Neural progenitor cell (in vitro differentiated cells): ENCODE measurements around the gene MVB12B. TPM values are rescaled to one million over a fixed set of nuclear protein-coding genes. Genes with fewer than 3 reads are reported as not detected.
A peak's percentile ranks its signal among the peaks of the same experiment; 100 is the strongest.

Experiments
- DNase-seq: peaks from one replicate; pipeline ENCODE4 v3.0.0-alpha.2; 2016; ENCODE audit warnings: low spot score
- H2AFZ ChIP-seq: fragments of 200-600 bp; sonication (generic); replicated peaks from 2 replicates; pipeline ENCODE4 v1.6.1; 2016; ENCODE audit warnings: antibody characterized with exemption
- H3F3A ChIP-seq: fragments of 200-600 bp; sonication (generic); 2 replicates; pipeline ENCODE4 v1.6.1; 2016; ENCODE audit warnings: antibody characterized with exemption, low read depth
- H3K27ac ChIP-seq: fragments of 200-600 bp; sonication (generic); 2 replicates; pipeline ENCODE4 v1.5.1; 2016; ENCODE audit warnings: mild to moderate bottlenecking
- H3K27me3 ChIP-seq: fragments of 200-600 bp; sonication (generic); 2 replicates; pipeline ENCODE4 v1.6.1; 2016; ENCODE audit warnings: mild to moderate bottlenecking, moderate library complexity
- H3K36me3 ChIP-seq: fragments of 200-600 bp; sonication (generic); 2 replicates; pipeline ENCODE4 v1.5.1; 2016
- H3K4me1 ChIP-seq: fragments of 200-600 bp; sonication (generic); 2 replicates; pipeline ENCODE4 v1.6.1; 2016; ENCODE audit warnings: mixed run types
- H3K4me2 ChIP-seq: fragments of 200-600 bp; sonication (generic); 2 replicates; pipeline ENCODE4 v1.6.1; 2016
- H3K4me3 ChIP-seq: fragments of 200-600 bp; sonication (generic); 2 replicates; pipeline ENCODE4 v1.5.1; 2016
- H3K79me2 ChIP-seq: fragments of 200-600 bp; sonication (generic); 2 replicates; pipeline ENCODE4 v1.6.1; 2016; ENCODE audit warnings: low read depth
- H3K9ac ChIP-seq: fragments of 200-600 bp; sonication (generic); 2 replicates; pipeline ENCODE4 v1.6.1; 2016
- H3K9me3 ChIP-seq: fragments of 200-600 bp; sonication (generic); 2 replicates; pipeline ENCODE4 v1.5.1; 2016; ENCODE audit warnings: low read depth
- H4K20me1 ChIP-seq: fragments of 200-600 bp; sonication (generic); 2 replicates; pipeline ENCODE4 v1.6.1; 2016; ENCODE audit warnings: low read depth
- H3K27ac Mint-ChIP-seq: 3 replicates; pipeline ENCODE4 v1.8.0; 2021; ENCODE audit warnings: mixed read lengths
- H3K27me3 Mint-ChIP-seq: 2 replicates; pipeline ENCODE4 v1.8.0; 2022; ENCODE audit warnings: low read depth, mild to moderate bottlenecking, inconsistent platforms, moderate library complexity, mixed read lengths; ENCODE audit not compliant: insufficient read depth
- H3K36me3 Mint-ChIP-seq: 3 replicates; pipeline ENCODE4 v1.8.0; 2021; ENCODE audit warnings: mixed read lengths
- H3K4me1 Mint-ChIP-seq: 3 replicates; pipeline ENCODE4 v1.8.0; 2021; ENCODE audit warnings: mixed read lengths
- H3K4me3 Mint-ChIP-seq: 3 replicates; pipeline ENCODE4 v1.8.0; 2021; ENCODE audit warnings: mild to moderate bottlenecking, moderate library complexity, mixed read lengths
- H3K9me3 Mint-ChIP-seq: 3 replicates; pipeline ENCODE4 v1.8.0; 2020; ENCODE audit warnings: mixed read lengths
- CTCF ChIP-seq: fragments of 200-600 bp; sonication (generic); IDR thresholded peaks from 2 replicates; pipeline ENCODE4 v1.5.1; 2017; ENCODE audit warnings: antibody characterized with exemption, mild to moderate bottlenecking
- EZH2 ChIP-seq: fragments of 200-600 bp; sonication (generic); IDR thresholded peaks from 2 replicates; pipeline ENCODE4 v1.6.1; 2017; ENCODE audit warnings: antibody characterized with exemption, mild to moderate bottlenecking, moderate library complexity
- EZH2phosphoT487 ChIP-seq: fragments of 200-600 bp; sonication (generic); IDR thresholded peaks from 2 replicates; pipeline ENCODE4 v1.6.1; 2017; ENCODE audit warnings: antibody characterized with exemption
- total RNA-seq: library from RNA; depleted of rRNA; stranded (reverse); fragments of >200 nt; gene quantifications from 2 replicates; pipeline ENCODE4 v1.2.3, GENCODE V29; 2015; ENCODE audit warnings: low replicate concordance

MVB12B gene
- total RNA-seq, 1 donor from 2014 or later = 16.1 TPM

GRCh38 chr9:126365780-126366179 lies 39.2 kb downstream of the MVB12B start:
- peaks cover 23% of the 10 kb centered on the region for H3F3A ChIP-seq
- no peak overlapping the region for H3K9ac ChIP-seq
- Mint-ChIP-seq H3K27ac (no peak overlapping the region), H3K4me1 (peaks cover 11% of the 10 kb centered on the region), H3K4me3 (no peak overlapping the region), H3K27me3 (peaks cover 2% of the 10 kb centered on the region), H3K9me3 (peaks cover 24% of the 10 kb centered on the region), H3K36me3 (peaks cover 28% of the 10 kb centered on the region)
- H3K4me3 ChIP-seq = no peak overlapping the region
- no peak overlapping the region for H2AFZ ChIP-seq
- no peaks in the 10 kb centered on the region for H3K27me3 ChIP-seq
- no peak for DNase-seq
- no peak for TF ChIP-seq EZH2
- TF ChIP-seq EZH2phosphoT487 = no peak
- TF ChIP-seq CTCF = peak; percentile 27
- peaks cover 15% of the 10 kb centered on the region for H3K79me2 ChIP-seq
- H4K20me1 ChIP-seq = no peaks in the 10 kb centered on the region
- H3K4me1 ChIP-seq = peaks cover 22% of the 10 kb centered on the region
- H3K9me3 ChIP-seq = peaks cover 14% of the 10 kb centered on the region
- H3K27ac ChIP-seq = no peak overlapping the region
- H3K4me2 ChIP-seq = peak overlapping the region; percentile 24
- H3K36me3 ChIP-seq = peaks cover 7% of the 10 kb centered on the region

- no peak overlapping the region for H3K4me3 ChIP-seq
- H3K27me3 Mint-ChIP-seq = peaks cover 2% of the 10 kb centered on the region
- DNase-seq = no peak
- H3K9me3 Mint-ChIP-seq = peaks cover 19% of the 10 kb centered on the region
- no peak overlapping the region for H3K27ac Mint-ChIP-seq
- H3K36me3 ChIP-seq = peaks cover 1% of the 10 kb centered on the region
- H3K4me1 Mint-ChIP-seq = peaks cover 11% of the 10 kb centered on the region
- H3K27me3 ChIP-seq = no peaks in the 10 kb centered on the region
- H3K9ac ChIP-seq = no peak overlapping the region
- peaks cover 23% of the 10 kb centered on the region for H3F3A ChIP-seq
- TF ChIP-seq CTCF = no peak
- no peak for TF ChIP-seq EZH2phosphoT487
- TF ChIP-seq EZH2 = no peak
- H3K4me2 ChIP-seq = peak overlapping the region; percentile 24
- peaks cover 10% of the 10 kb centered on the region for H3K79me2 ChIP-seq
- H3K4me1 ChIP-seq = peaks cover 22% of the 10 kb centered on the region
- H3K9me3 ChIP-seq = peaks cover 7% of the 10 kb centered on the region
- no peaks in the 10 kb centered on the region for H4K20me1 ChIP-seq
- H3K27ac ChIP-seq = no peak overlapping the region
- H3K36me3 Mint-ChIP-seq = peaks cover 23% of the 10 kb centered on the region
- no peak overlapping the region for H3K4me3 Mint-ChIP-seq
- H2AFZ ChIP-seq = no peak overlapping the region
These were observed 39.9 kb downstream of the MVB12B start for GRCh38 chr9:126366366-126367011.

- Histone ChIP-seq H3K36me3 (no peaks in the 10 kb centered on the region), H3K27ac (no peak overlapping the region), H3K79me2 (peaks cover 8% of the 10 kb centered on the region), H3K4me1 (peaks cover 22% of the 10 kb centered on the region), H3F3A (peaks cover 23% of the 10 kb centered on the region), H2AFZ (no peak overlapping the region), H3K9me3 (peaks cover under 1% of the 10 kb centered on the region), H3K27me3 (no peaks in the 10 kb centered on the region), H4K20me1 (no peaks in the 10 kb centered on the region), H3K9ac (no peak overlapping the region), H3K4me3 (no peak overlapping the region), H3K4me2 (no peak overlapping the region)
- H3K4me3 Mint-ChIP-seq = no peak overlapping the region
- no peak overlapping the region for H3K27ac Mint-ChIP-seq
- peaks cover 2% of the 10 kb centered on the region for H3K27me3 Mint-ChIP-seq
- peaks cover 20% of the 10 kb centered on the region for H3K36me3 Mint-ChIP-seq
- no peak for TF ChIP-seq EZH2
- TF ChIP-seq EZH2phosphoT487 = no peak
- no peak for TF ChIP-seq CTCF
- peaks cover 14% of the 10 kb centered on the region for H3K9me3 Mint-ChIP-seq
- DNase-seq = no peak
- peaks cover 11% of the 10 kb centered on the region for H3K4me1 Mint-ChIP-seq
These were observed 40.5 kb downstream of the MVB12B start for GRCh38 chr9:126367139-126367538.
